SK-N-MC (cell line): Measurements from ENCODE around the gene RSRC2.

Experiments
- DNase-seq: peaks from one replicate; pipeline ENCODE4 v3.0.0-alpha.2; 2011; ENCODE audit warnings: low read depth, low spot score
- H3K27ac ChIP-seq: fragments of 200-600 bp; sonication (generic); 2 replicates; pipeline ENCODE4 v1.5.1; 2016; ENCODE audit warnings: mixed run types
- H3K36me3 ChIP-seq: fragments of 200-600 bp; sonication (generic); 2 replicates; pipeline ENCODE4 v1.6.1; 2017; ENCODE audit warnings: antibody characterized with exemption, low read length, mixed read lengths; ENCODE audit not compliant: insufficient read depth
- H3K4me3 ChIP-seq: fragments of 200-600 bp; sonication (generic); 2 replicates; pipeline ENCODE4 v1.5.1; 2016
- H3K9ac ChIP-seq: fragments of 200-600 bp; sonication (generic); 2 replicates; pipeline ENCODE4 v1.8.0; 2017; ENCODE audit warnings: mixed run types, mixed read lengths; ENCODE audit not compliant: insufficient read length
- H3K9me3 ChIP-seq: fragments of 200-600 bp; sonication (generic); 2 replicates; pipeline ENCODE4 v1.6.1; 2017; ENCODE audit warnings: low read depth, mild to moderate bottlenecking, antibody characterized with exemption, low read length, moderate library complexity, mixed read lengths
- EZH2 ChIP-seq: fragments of 200-600 bp; sonication (generic); IDR thresholded peaks from one replicate; pipeline ENCODE4 v1.6.1; 2017; ENCODE audit warnings: antibody characterized with exemption
- FOXP2 ChIP-seq: optimal IDR thresholded peaks from 2 replicates; pipeline ENCODE3; 2011; ENCODE audit warnings: mild to moderate bottlenecking, moderate library complexity; ENCODE audit not compliant: insufficient read depth; ENCODE audit errors: extremely low read length, control extremely low read depth
- POLR2AphosphoS5 ChIP-seq: IDR thresholded peaks from 2 replicates; pipeline ENCODE4 v1.6.1; 2012; ENCODE audit warnings: mild to moderate bottlenecking, low read depth, low read length, borderline replicate concordance

The RSRC2 gene

GRCh38 chr12:122460641-122461040, 66.1 kb downstream of the RSRC2 start:
- no peak for DNase-seq
- Histone ChIP-seq H3K27ac (no peak overlapping the region), H3K9ac (no peak overlapping the region), H3K36me3 (no peaks in the 10 kb centered on the region), H3K9me3 (no peaks in the 10 kb centered on the region), H3K4me3 (no peak overlapping the region)
- TF ChIP-seq POLR2AphosphoS5 (no peak), EZH2 (no peak), FOXP2 (no peak)

- no peak for TF ChIP-seq FOXP2
- no peak for TF ChIP-seq POLR2AphosphoS5
- TF ChIP-seq EZH2, result no peak
- Histone ChIP-seq H3K4me3 (no peak overlapping the region), H3K9me3 (no peaks in the 10 kb centered on the region), H3K36me3 (no peaks in the 10 kb centered on the region), H3K27ac (no peak overlapping the region), H3K9ac (no peak overlapping the region)
- DNase-seq, result no peak
Measured at GRCh38 chr12:122460061-122460460, 66.7 kb downstream of the RSRC2 start.

- DNase-seq, result no peak
- H3K9ac ChIP-seq, result no peak overlapping the region
- H3K27ac ChIP-seq, result no peak overlapping the region
- H3K4me3 ChIP-seq, result no peak overlapping the region
- H3K36me3 ChIP-seq, result no peaks in the 10 kb centered on the region
- TF ChIP-seq POLR2AphosphoS5 (no peak), FOXP2 (no peak), EZH2 (no peak)
- H3K9me3 ChIP-seq, result no peaks in the 10 kb centered on the region
Measured at GRCh38 chr12:122459211-122459610, 67.5 kb downstream of the RSRC2 start.

- H3K9ac ChIP-seq, result no peak overlapping the region
- no peaks in the 10 kb centered on the region for H3K36me3 ChIP-seq
- H3K9me3 ChIP-seq, result no peaks in the 10 kb centered on the region
- TF ChIP-seq FOXP2, result no peak
- TF ChIP-seq POLR2AphosphoS5, result no peak
- TF ChIP-seq EZH2, result no peak
- no peak for DNase-seq
- H3K27ac ChIP-seq, result no peak overlapping the region
- no peak overlapping the region for H3K4me3 ChIP-seq
Measured at GRCh38 chr12:122458105-122459035, 68.4 kb downstream of the RSRC2 start.

GRCh38 chr12:122457627-122458026, 69.1 kb downstream of the RSRC2 start:
- H3K36me3 ChIP-seq, result no peaks in the 10 kb centered on the region
- no peak for DNase-seq
- H3K27ac ChIP-seq, result no peak overlapping the region
- no peak overlapping the region for H3K4me3 ChIP-seq
- H3K9me3 ChIP-seq, result no peaks in the 10 kb centered on the region
- H3K9ac ChIP-seq, result no peak overlapping the region
- TF ChIP-seq POLR2AphosphoS5, result no peak
- TF ChIP-seq FOXP2, result no peak
- TF ChIP-seq EZH2, result no peak

GRCh38 chr12:122454739-122455138, 72.0 kb downstream of the RSRC2 start:
- TF ChIP-seq POLR2AphosphoS5 (no peak), EZH2 (no peak), FOXP2 (no peak)
- Histone ChIP-seq H3K36me3 (no peaks in the 10 kb centered on the region), H3K9ac (no peak overlapping the region), H3K4me3 (no peak overlapping the region), H3K27ac (no peak overlapping the region), H3K9me3 (no peaks in the 10 kb centered on the region)
- DNase-seq, result no peak

GRCh38 chr12:122454250-122454721, 72.5 kb downstream of the RSRC2 start:
- Histone ChIP-seq H3K9me3 (no peaks in the 10 kb centered on the region), H3K27ac (no peak overlapping the region), H3K4me3 (no peak overlapping the region), H3K36me3 (no peaks in the 10 kb centered on the region), H3K9ac (no peak overlapping the region)
- DNase-seq, result no peak
- no peak for TF ChIP-seq EZH2
- no peak for TF ChIP-seq POLR2AphosphoS5
- no peak for TF ChIP-seq FOXP2
